OCI-LY3 (cell line): ENCODE measurements around the gene CDH3.

Source experiments
- CTCF ChIP-seq: fragments of 200-600, 300-600 bp; sonication (generic); IDR thresholded peaks from 2 replicates; pipeline ENCODE4 v1.5.1; 2014; ENCODE audit warnings: antibody characterized with exemption, low read length, low read depth
- EZH2phosphoT487 ChIP-seq: fragments of 200-600 bp; shearing (Covaris generic); IDR thresholded peaks from 2 replicates; pipeline ENCODE4 v1.6.1; 2018; ENCODE audit warnings: antibody characterized with exemption, mixed run types, low read depth

- TF ChIP-seq CTCF (no peak), EZH2phosphoT487 (no peak)
Observed at GRCh38 chr16:68746951-68747350, 101.8 kb downstream of the CDH3 start.
